Upper lobe of right lung (tissue), 1 donor: ENCODE measurements around the gene GRIA1. TPM values are rescaled to one million over a fixed set of nuclear protein-coding genes. Genes with fewer than 3 reads are reported as not detected.

ENCODE experiments used
- ATAC-seq: fragments of 200-7000 bp; cut with Tn5 transposase; one replicate; pipeline ENCODE4 v1.9.1; 2020; ENCODE audit warnings: mild to moderate bottlenecking, moderate library complexity
- DNase-seq: peaks from one replicate; pipeline ENCODE4 v3.0.0-alpha.2; 2020
- H3K27ac ChIP-seq: fragments of 200-600 bp; one replicate; pipeline ENCODE4 v1.8.0; 2022
- H3K27me3 ChIP-seq: fragments of 200-600 bp; one replicate; pipeline ENCODE4 v1.8.0; 2022; ENCODE audit warnings: mild to moderate bottlenecking
- H3K36me3 ChIP-seq: fragments of 200-600 bp; one replicate; pipeline ENCODE4 v1.8.0; 2022
- H3K4me1 ChIP-seq: fragments of 200-600 bp; one replicate; pipeline ENCODE4 v1.8.0; 2022
- H3K4me3 ChIP-seq: fragments of 200-600 bp; one replicate; pipeline ENCODE4 v1.8.0; 2022; ENCODE audit warnings: mild to moderate bottlenecking
- H3K9me3 ChIP-seq: fragments of 200-600 bp; one replicate; pipeline ENCODE4 v1.8.0; 2022
- intact Hi-C: fragments of 100-400 bp; cut with DNase I; formaldehyde crosslinking; loops from one replicate; pipeline ENCODE4 v1.11.0; 2022
- total RNA-seq: library from RNA; stranded (reverse); fragmentation: NEBNext Ultra II Directional; extraction: Animal tissue kit (Norgen Biotek cat#: 25700); gene quantifications from one replicate; pipeline ENCODE4 v1.2.1, GENCODE V29; 2021
- TF ChIP-seq, protein P1 (sequence below): fragments of 200-600 bp; IDR thresholded peaks from one replicate; pipeline ENCODE4 v1.8.0; 2022; ENCODE audit warnings: antibody characterized with exemption
- donor health status: DM: no; HTN: yes; CAD: no; lungs with severe emphysema.

Gene GRIA1
- total RNA-seq, 1 donor from 2014 or later = 21.9 TPM

DNA sequence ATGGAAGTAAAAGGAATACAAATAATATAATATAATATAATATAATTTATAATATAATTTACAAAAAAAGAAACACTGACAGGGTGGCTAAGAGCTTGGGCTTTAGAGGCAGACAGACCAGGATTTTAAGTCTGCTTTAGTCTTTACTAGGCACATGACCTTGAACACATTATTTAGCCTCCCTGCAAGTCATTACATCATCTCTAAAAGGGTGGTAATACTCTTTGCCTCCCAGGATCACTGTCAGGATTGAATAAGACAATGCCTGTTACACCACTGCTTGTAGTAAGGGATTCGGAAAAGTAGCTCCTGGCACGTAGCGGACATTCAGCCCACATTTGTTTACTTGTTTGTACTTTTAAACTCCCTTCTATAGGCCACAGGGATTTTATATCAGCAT, 199.8 kb downstream of the GRIA1 start:
- intact Hi-C loops = no loop called here
- no peaks in the 10 kb centered on the region for H3K9me3 ChIP-seq
- no peaks in the 10 kb centered on the region for H3K36me3 ChIP-seq
- H3K27me3 ChIP-seq = no peaks in the 10 kb centered on the region
- TF ChIP-seq, protein P1, sequence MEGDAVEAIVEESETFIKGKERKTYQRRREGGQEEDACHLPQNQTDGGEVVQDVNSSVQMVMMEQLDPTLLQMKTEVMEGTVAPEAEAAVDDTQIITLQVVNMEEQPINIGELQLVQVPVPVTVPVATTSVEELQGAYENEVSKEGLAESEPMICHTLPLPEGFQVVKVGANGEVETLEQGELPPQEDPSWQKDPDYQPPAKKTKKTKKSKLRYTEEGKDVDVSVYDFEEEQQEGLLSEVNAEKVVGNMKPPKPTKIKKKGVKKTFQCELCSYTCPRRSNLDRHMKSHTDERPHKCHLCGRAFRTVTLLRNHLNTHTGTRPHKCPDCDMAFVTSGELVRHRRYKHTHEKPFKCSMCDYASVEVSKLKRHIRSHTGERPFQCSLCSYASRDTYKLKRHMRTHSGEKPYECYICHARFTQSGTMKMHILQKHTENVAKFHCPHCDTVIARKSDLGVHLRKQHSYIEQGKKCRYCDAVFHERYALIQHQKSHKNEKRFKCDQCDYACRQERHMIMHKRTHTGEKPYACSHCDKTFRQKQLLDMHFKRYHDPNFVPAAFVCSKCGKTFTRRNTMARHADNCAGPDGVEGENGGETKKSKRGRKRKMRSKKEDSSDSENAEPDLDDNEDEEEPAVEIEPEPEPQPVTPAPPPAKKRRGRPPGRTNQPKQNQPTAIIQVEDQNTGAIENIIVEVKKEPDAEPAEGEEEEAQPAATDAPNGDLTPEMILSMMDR = no peak
- no peak overlapping the region for H3K27ac ChIP-seq
- H3K4me1 ChIP-seq = no peaks in the 10 kb centered on the region
- H3K4me3 ChIP-seq = no peak overlapping the region
- no peak for ATAC-seq
- no peak for DNase-seq

DNA sequence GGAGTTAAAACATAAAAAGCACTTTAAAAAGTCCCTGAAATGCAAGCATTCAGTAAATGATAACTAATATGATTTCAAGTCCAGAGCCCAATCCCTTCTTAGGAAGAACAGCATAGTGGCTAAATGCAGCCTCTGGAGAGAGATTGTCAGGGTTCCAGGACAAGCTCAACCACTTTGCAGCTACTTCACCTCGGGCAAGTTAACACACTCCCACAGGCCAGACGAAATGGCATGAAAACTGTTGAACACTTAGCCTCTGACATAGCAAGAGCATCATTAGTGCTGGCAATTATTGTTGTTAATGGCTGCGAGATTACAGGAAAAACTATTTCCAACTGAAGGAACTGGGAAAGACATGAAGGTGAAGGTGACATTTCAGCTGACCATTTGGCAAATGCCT, 205.8 kb downstream of the GRIA1 start:
- Histone ChIP-seq H3K4me1 (no peaks in the 10 kb centered on the region), H3K9me3 (no peaks in the 10 kb centered on the region), H3K27ac (no peak overlapping the region), H3K4me3 (no peak overlapping the region), H3K27me3 (no peaks in the 10 kb centered on the region), H3K36me3 (no peaks in the 10 kb centered on the region)
- ATAC-seq = no peak
- no peak for DNase-seq
- TF ChIP-seq, protein P1 = no peak
- intact Hi-C loops = no loop called here

DNA sequence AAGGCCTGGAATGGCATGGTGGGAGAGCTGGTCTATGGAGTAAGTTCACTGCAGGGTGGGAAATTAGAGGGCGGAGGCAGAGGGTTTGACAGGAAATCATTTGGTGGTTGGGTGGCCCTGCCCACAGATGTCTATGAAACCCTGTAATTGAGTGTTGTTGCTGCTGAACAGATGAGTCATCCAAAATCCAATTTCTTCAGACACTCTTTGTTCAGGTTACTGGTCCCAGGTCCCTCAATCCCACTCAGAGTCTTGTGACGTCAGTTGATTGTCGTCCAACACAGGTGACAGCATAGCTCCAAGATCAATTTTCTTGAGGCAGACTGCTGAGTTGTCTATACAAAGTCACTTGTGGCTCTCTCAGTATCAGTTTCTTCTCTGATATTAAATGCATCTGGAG, 208.6 kb downstream of the GRIA1 start:
- Histone ChIP-seq H3K36me3 (no peaks in the 10 kb centered on the region), H3K27me3 (no peaks in the 10 kb centered on the region), H3K4me1 (no peaks in the 10 kb centered on the region), H3K4me3 (no peak overlapping the region), H3K27ac (no peak overlapping the region), H3K9me3 (no peaks in the 10 kb centered on the region)
- ATAC-seq = no peak
- TF ChIP-seq, protein P1 = no peak
- intact Hi-C loops = no loop called here
- no peak for DNase-seq

DNA sequence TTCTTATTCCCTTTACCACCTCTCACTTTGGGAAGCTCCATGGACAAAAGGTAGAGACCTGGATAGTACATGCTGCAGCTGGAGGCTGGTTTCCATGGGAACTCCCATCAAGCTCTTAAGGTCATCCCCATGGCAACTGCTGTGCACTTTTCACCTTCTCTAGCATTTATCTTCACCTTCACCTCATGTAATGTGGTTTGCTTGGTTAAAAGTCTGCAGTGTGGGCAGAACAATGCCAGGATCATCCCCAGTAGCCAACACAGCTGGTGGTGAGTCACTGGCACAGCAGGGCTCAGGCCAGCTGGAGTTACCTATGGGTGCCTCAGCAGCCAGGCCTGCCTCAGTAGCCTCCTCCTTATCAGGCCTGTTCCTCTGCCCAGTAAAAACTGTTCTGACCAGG, 210.5 kb downstream of the GRIA1 start:
- Histone ChIP-seq H3K27me3 (no peaks in the 10 kb centered on the region), H3K4me3 (no peak overlapping the region), H3K4me1 (no peaks in the 10 kb centered on the region), H3K9me3 (no peaks in the 10 kb centered on the region), H3K36me3 (no peaks in the 10 kb centered on the region), H3K27ac (no peak overlapping the region)
- DNase-seq (no peak), ATAC-seq (no peak)
- intact Hi-C loops = no loop called here
- TF ChIP-seq, protein P1 = no peak

DNA sequence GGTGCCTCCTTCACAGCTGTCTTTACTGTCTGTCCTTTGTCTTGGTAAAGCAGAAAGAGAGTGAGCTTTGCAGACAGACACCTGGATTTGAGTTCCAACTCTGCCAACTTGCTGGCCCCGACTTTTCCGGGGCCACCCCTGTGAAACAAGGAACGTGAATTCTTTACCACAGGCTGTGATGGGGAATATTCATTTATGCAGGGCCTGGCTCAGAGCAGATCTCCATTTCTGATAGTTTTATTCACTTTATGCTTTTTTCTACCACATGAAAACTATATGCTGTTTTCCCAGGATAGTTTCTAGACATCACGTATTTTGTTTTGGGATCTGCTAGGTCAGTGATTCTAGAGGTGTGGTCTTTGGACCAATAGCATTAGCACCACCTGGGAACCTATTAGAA, 211.8 kb downstream of the GRIA1 start:
- no peak overlapping the region for H3K4me3 ChIP-seq
- intact Hi-C loops = no loop called here
- H3K27ac ChIP-seq = no peak overlapping the region
- H3K4me1 ChIP-seq = no peaks in the 10 kb centered on the region
- DNase-seq (no peak), ATAC-seq (no peak)
- no peaks in the 10 kb centered on the region for H3K36me3 ChIP-seq
- no peaks in the 10 kb centered on the region for H3K27me3 ChIP-seq
- TF ChIP-seq, protein P1 = no peak
- no peaks in the 10 kb centered on the region for H3K9me3 ChIP-seq

DNA sequence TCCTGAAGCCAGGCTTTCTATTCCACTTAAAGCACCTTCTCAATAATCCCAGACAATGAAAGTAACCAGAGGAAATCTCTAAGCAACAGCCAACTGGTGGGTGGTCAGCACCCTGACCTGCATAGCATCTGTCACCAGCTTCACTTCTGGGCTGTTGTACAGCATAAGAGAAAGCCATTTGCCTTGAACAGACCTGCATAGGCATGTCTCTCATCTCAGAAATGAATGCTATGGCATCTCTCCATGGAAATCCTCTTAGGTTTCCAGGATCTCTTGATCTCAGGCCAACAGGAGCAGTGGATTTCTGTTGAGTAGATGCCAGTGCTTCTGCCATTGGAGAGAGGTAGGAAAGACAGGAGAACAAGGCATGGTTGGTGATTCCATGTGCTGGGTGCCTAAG, 213.6 kb downstream of the GRIA1 start:
- Histone ChIP-seq H3K27ac (no peak overlapping the region), H3K9me3 (no peaks in the 10 kb centered on the region), H3K4me1 (no peaks in the 10 kb centered on the region), H3K27me3 (no peaks in the 10 kb centered on the region), H3K4me3 (no peak overlapping the region), H3K36me3 (no peaks in the 10 kb centered on the region)
- DNase-seq (no peak), ATAC-seq (no peak)
- intact Hi-C loops = no loop called here
- TF ChIP-seq, protein P1 = no peak
